ENCODE measurements around the gene SYNE1.
"Not testable (repeated sequence)": the region's sequence is repeated elsewhere in the genome, so short reads cannot be mapped to it uniquely, and the experiment has no call there.

GRCh38 chr6:152490971-152491378, 146.2 kb downstream of the SYNE1 start:
- TF ChIP-seq POLR2A, CTCF (IDR thresholded peaks at IDR 0.05): not testable (repeated sequence)

Data from heart left ventricle (tissue), 13 donors.